NOMO-1 treated with DMSO at 0.1 percent for 48 hours (cell line): Measurements from ENCODE around the gene LCNL1.
"Not testable (repeated sequence)": the region's sequence is repeated elsewhere in the genome, so short reads cannot be mapped to it uniquely, and the experiment has no call there.

Experiments
- DNase-seq: peaks from one replicate; lab custom pipeline; 2025; ENCODE audit not compliant: unreplicated experiment; lab: John Stamatoyannopoulos, UW

The LCNL1 gene

GRCh38 chr9:137021979-137022661 lies 39.3 kb downstream of the LCNL1 start:
- DNase-seq: peak; percentile 70

- no peak for DNase-seq
These were observed 39.8 kb downstream of the LCNL1 start for GRCh38 chr9:137022662-137023008.

GRCh38 chr9:137023157-137023556 lies 40.4 kb downstream of the LCNL1 start:
- no peak for DNase-seq

- no peak for DNase-seq
These were observed 40.8 kb downstream of the LCNL1 start for GRCh38 chr9:137023583-137023991.

- DNase-seq: no peak
These were observed 42.7 kb downstream of the LCNL1 start for GRCh38 chr9:137025517-137025966.

GRCh38 chr9:137026384-137026783 lies 43.6 kb downstream of the LCNL1 start:
- no peak for DNase-seq

- no peak for DNase-seq
These were observed 44.0 kb downstream of the LCNL1 start for GRCh38 chr9:137026828-137027227.

- no peak for DNase-seq
These were observed 44.8 kb downstream of the LCNL1 start, which contains the start of gene ABCA2 for GRCh38 chr9:137027369-137028262. Gene ABCA2, minus strand, starts transcription at chr9:137028237. Its CDS starts 97 bp downstream, at chr9:137028140.

- DNase-seq: peak; percentile 63
These were observed 45.7 kb downstream of the LCNL1 start for GRCh38 chr9:137028263-137029057.

- DNase-seq: peak; percentile 65
These were observed 46.5 kb downstream of the LCNL1 start for GRCh38 chr9:137029058-137029936.

- DNase-seq: no peak
These were observed 47.2 kb downstream of the LCNL1 start for GRCh38 chr9:137030006-137030405.

- DNase-seq: peak; percentile 87
These were observed 48.0 kb downstream of the LCNL1 start for GRCh38 chr9:137030538-137031527.

GRCh38 chr9:137031904-137032640 lies 49.3 kb downstream of the LCNL1 start, which contains the start of gene FUT7:
Gene FUT7, minus strand, starts transcription at chr9:137032088. Its CDS starts 97 bp downstream, at chr9:137031991.
- peak; percentile 63 for DNase-seq

GRCh38 chr9:137032858-137033257 lies 50.1 kb downstream of the LCNL1 start:
- DNase-seq: peak; percentile 71

- not testable (repeated sequence) for DNase-seq
These were observed 50.7 kb downstream of the LCNL1 start for GRCh38 chr9:137033481-137033880.

GRCh38 chr9:137034039-137034708 lies 51.4 kb downstream of the LCNL1 start:
- DNase-seq: peak; percentile 67

GRCh38 chr9:137034709-137035506 lies 52.1 kb downstream of the LCNL1 start:
- peak; percentile 91 for DNase-seq
